Naive thymus-derived CD4-positive, alpha-beta T cell (primary cell): ENCODE measurements around the gene SMARCC2. TPM values are rescaled to one million over a fixed set of nuclear protein-coding genes. Genes with fewer than 3 reads are reported as not detected.

Experiments used
- ATAC-seq: fragments of 150-1000 bp; cut with Tn5 transposase; 2 replicates; pipeline ENCODE4 v1.10.0; 2021; ENCODE audit warnings: mild to moderate bottlenecking, moderate library complexity
- CTCF ChIA-PET: fragments of 350-600 bp; sonication (Branson Sonifier 250); formaldehyde crosslinking; loops from one replicate; lab custom pipeline; 2021; ENCODE audit warnings: antibody characterized with exemption; lab: Charles Lee
- POLR2A ChIA-PET: fragments of 350-600 bp; sonication (Branson Sonifier 250); formaldehyde crosslinking; loops from one replicate; lab custom pipeline; 2021; ENCODE audit warnings: antibody characterized with exemption, inconsistent platforms; lab: Charles Lee
- DNase-seq, 9 donors: peaks; one replicate each; pipeline versions ENCODE4 v3.0.0 to v3.0.0-alpha.2; 2020 to 2022; ENCODE audit warnings: mixed read lengths in 1 of 9
- H3K27ac ChIP-seq: one replicate; pipeline ENCODE4 v1.7.0; 2013; ENCODE audit warnings: mild to moderate bottlenecking, low read depth, low read length, moderate library complexity
- H3K27me3 ChIP-seq, 2 donors: one replicate each; pipeline ENCODE4 v1.7.0; 2013; ENCODE audit warnings: low read length in 2 of 2, mild to moderate bottlenecking in 2 of 2, moderate library complexity in 2 of 2; ENCODE audit not compliant: control insufficient read depth in 2 of 2, insufficient read depth in 2 of 2
- H3K36me3 ChIP-seq, 3 experiments: 1 replicate in 2 of 3; 2 replicates in 1 of 3; pipeline ENCODE4 v1.7.0; 2013; ENCODE audit warnings: low read length in 3 of 3, mild to moderate bottlenecking in 3 of 3, moderate library complexity in 1 of 3; ENCODE audit not compliant: insufficient read depth in 3 of 3, control insufficient read depth in 2 of 3
- H3K4me1 ChIP-seq, 2 donors: one replicate each; pipeline ENCODE4 v1.7.0; 2013; ENCODE audit warnings: low read length in 2 of 2, mild to moderate bottlenecking in 2 of 2, moderate library complexity in 1 of 2; ENCODE audit not compliant: control insufficient read depth in 2 of 2, insufficient read depth in 2 of 2
- H3K4me3 ChIP-seq: 2 replicates; pipeline ENCODE4 v1.7.0; 2013; ENCODE audit warnings: mild to moderate bottlenecking, low read length
- H3K9me3 ChIP-seq, 3 experiments: 1 replicate in 2 of 3; 2 replicates in 1 of 3; pipeline ENCODE4 v1.7.0; 2013; ENCODE audit warnings: low read length in 3 of 3; ENCODE audit not compliant: control insufficient read depth in 2 of 3
- H3K27ac Mint-ChIP-seq, 9 donors: one replicate each; pipeline ENCODE4 v1.8.0; 2020 to 2022; ENCODE audit warnings: mixed read lengths in 9 of 9, mild to moderate bottlenecking in 8 of 9, moderate library complexity in 5 of 9, inconsistent platforms in 2 of 9
- H3K27me3 Mint-ChIP-seq, 5 donors: one replicate each; pipeline ENCODE4 v1.8.0; 2021 to 2022; ENCODE audit warnings: mixed read lengths in 5 of 5, mild to moderate bottlenecking in 1 of 5
- H3K36me3 Mint-ChIP-seq, 5 donors: one replicate each; pipeline ENCODE4 v1.8.0; 2020 to 2022; ENCODE audit warnings: mixed read lengths in 5 of 5, mild to moderate bottlenecking in 3 of 5, inconsistent platforms in 1 of 5
- H3K4me1 Mint-ChIP-seq, 7 donors: one replicate each; pipeline ENCODE4 v1.8.0; 2020 to 2022; ENCODE audit warnings: mixed read lengths in 7 of 7, mild to moderate bottlenecking in 3 of 7, inconsistent platforms in 1 of 7
- H3K4me3 Mint-ChIP-seq, 10 donors: one replicate each; pipeline ENCODE4 v1.8.0; 2020 to 2022; ENCODE audit warnings: mild to moderate bottlenecking in 10 of 10, mixed read lengths in 10 of 10, moderate library complexity in 6 of 10, inconsistent platforms in 2 of 10
- H3K9me3 Mint-ChIP-seq, 11 donors: one replicate each; pipeline ENCODE4 v1.8.0; 2020 to 2022; ENCODE audit warnings: mixed read lengths in 11 of 11, mild to moderate bottlenecking in 4 of 11, inconsistent platforms in 1 of 11, moderate library complexity in 1 of 11
- intact Hi-C, 2 donors: fragments of 100-400 bp; cut with micrococcal nuclease; formaldehyde crosslinking; loops; one replicate each; pipeline ENCODE4 v1.15.1; 2023
- polyA plus RNA-seq, 2 donors: library from polyadenylated mRNA; unstranded; fragments of 300-500 nt; fragmentation: Illumina TruSeq; gene quantifications; one replicate each; pipeline ENCODE4 v1.2.3, GENCODE V29; 2021
- total RNA-seq, 6 experiments: library from RNA in 5 of 6; stranded (reverse) in 5 of 6; gene quantifications; 1 replicate in 5 of 6; 2 replicates in 1 of 6; pipeline ENCODE4 v1.2.3 and lab custom pipeline; 2021 to 2026

Gene SMARCC2
- total RNA-seq (100 to 1,000 TPM; 118 to 187 (median 149) TPM), polyA plus RNA-seq (10 to 100 TPM; 64.6 to 88.9 TPM), total RNA-seq (lab: John Stamatoyannopoulos, UW) (165 reads per million, percentile 91 among the genes with 10 or more reads in this experiment)

DNA sequence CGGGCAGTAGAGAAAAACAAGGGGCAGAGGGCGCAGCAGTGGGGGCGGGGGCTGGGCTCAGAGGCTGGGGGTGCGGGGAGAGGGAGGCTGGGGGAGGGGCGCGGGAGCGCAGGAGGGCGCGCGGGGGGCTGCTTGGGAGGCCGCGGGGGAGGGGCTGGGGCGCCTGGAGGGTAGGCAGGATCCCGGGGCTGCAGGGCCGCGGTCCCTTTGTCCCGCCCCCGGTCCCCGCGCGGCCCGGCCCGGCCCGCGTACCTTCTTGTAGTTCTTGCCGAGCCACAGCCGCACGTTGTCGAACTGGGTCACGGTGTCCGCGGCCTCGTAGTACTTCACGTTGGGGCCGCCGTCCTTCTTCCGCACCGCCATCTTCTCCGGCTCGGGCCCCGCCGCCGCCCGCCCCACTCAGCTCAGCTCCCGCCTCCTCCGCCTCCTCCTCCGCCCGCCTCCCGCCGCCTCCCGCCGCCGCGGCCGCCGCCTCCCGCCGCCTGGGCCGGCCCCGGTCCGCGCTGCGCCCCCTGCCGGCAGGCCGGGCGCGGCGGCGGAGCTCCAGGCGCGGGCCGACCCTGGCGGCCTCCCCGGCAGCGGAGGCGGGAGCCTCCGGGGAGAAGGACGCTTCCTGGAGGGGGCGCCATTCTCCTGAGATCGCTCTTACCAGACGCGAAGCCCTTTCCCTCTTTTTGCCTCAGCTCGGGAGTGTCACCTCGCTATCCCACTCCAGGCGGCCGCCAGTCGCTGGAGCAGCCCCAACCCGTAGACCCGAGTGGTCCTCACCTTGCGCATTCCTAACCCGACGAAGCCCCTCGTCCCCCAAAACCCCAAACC is at the start of gene SMARCC2:
Gene SMARCC2, minus strand, starts transcription at position 385 of the 819 bp plus-strand sequence. Its CDS starts 22 bp downstream, at position 363.
- intact Hi-C loops = loop anchor here (1.0 to 10.0 kb wide), 11 partner anchors 31 to 455 kb away; partner anchors contain the start of genes MYL6 (in 2 of the 2), ZC3H10 (in 2 of the 2), CS (in 1 of the 2) and NABP2 (in 1 of the 2)
- Histone ChIP-seq H3K9me3 (no peaks in the 10 kb centered on the region), H3K4me1 (peaks cover 9 to 19% of the 10 kb centered on the region in 2 donors), H3K27me3 (no peaks in the 10 kb centered on the region), H3K4me3 (peak within 1 kb of the TSS; percentile 91), H3K27ac (peak within 1 kb of the TSS; percentile 92), H3K36me3 (peaks cover under 1 to 22% (median 11%) of the 10 kb centered on the region in 3 experiments)
- peak; percentile 78 to 93 (median 82) for DNase-seq
- ChIA-PET CTCF (interaction anchor here (0.6 to 8.1 kb wide), 23 partner anchors 14 to 451 kb away, joined by 3 to 193 read pairs (median 5); partner anchors contain the start of genes ANKRD52, COQ10A, ESYT1 and MYL6B), POLR2A (interaction anchor here (0.6 to 12.4 kb wide), 40 partner anchors 9 to 899 kb away, joined by 3 to 192 read pairs (median 5); partner anchors contain the start of genes ANKRD52, CNPY2, ESYT1 and MYL6)
- peak within 1 kb of the TSS; percentile 76 to 98 (median 95) for H3K4me3 Mint-ChIP-seq
- ATAC-seq = peak; percentile 93
- peaks cover 0 to 8% (median 0%) of the 10 kb centered on the region in 11 donors for H3K9me3 Mint-ChIP-seq
- H3K36me3 Mint-ChIP-seq = peaks cover 0 to 17% (median 6%) of the 10 kb centered on the region in 5 donors
- H3K4me1 Mint-ChIP-seq = peaks cover 37 to 55% (median 49%) of the 10 kb centered on the region in 7 donors
- peaks cover 0 to 4% (median 0%) of the 10 kb centered on the region in 5 donors for H3K27me3 Mint-ChIP-seq
- H3K27ac Mint-ChIP-seq = peak within 1 kb of the TSS; percentile 93 to 99 (median 98)

DNA sequence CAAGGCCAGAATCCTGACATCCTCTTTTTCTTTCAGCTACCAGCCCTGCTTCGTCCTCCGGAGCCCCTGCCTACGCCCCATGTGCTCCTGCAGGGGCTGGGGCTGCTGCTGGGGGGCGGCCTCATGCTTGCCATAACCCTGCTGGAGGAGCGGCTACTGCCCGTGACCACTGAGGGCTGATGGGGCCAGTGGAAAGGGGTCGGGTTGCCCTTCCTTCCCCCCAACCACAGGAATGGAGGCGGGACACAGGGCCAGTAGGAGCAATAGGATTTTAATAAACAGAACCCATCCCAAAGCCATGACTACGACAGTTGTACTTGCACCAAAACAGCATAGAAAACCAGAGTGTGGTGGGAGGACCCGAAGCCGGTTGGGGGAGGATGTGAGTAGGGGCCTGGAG is 48.3 kb upstream of the SMARCC2 start:
- intact Hi-C loops = no loop called here
- peak overlapping the region in 1 of 9 donors; percentile 43 for H3K27ac Mint-ChIP-seq
- H3K4me1 Mint-ChIP-seq = peaks cover 0 to 1% (median 0%) of the 10 kb centered on the region in 7 donors
- H3K36me3 Mint-ChIP-seq = peaks cover 0 to 17% (median 4%) of the 10 kb centered on the region in 5 donors
- no peak overlapping the region for H3K4me3 ChIP-seq
- H3K4me1 ChIP-seq = no peaks in the 10 kb centered on the region
- ATAC-seq = no peak
- DNase-seq = no peak
- ChIA-PET POLR2A (no interaction called here), CTCF (interaction anchor here (1.4 kb wide), 1 partner anchor 21 kb away, joined by 3 read pairs; the partner anchor contains the start of gene ANKRD52)
- no peaks in the 10 kb centered on the region for H3K27me3 ChIP-seq
- no peak overlapping the region for H3K27ac ChIP-seq
- H3K9me3 Mint-ChIP-seq = no peaks in the 10 kb centered on the region
- no peak overlapping the region for H3K4me3 Mint-ChIP-seq
- peaks cover 0 to 49% (median 13%) of the 10 kb centered on the region in 3 experiments for H3K36me3 ChIP-seq
- no peaks in the 10 kb centered on the region for H3K27me3 Mint-ChIP-seq
- H3K9me3 ChIP-seq = no peaks in the 10 kb centered on the region

DNA sequence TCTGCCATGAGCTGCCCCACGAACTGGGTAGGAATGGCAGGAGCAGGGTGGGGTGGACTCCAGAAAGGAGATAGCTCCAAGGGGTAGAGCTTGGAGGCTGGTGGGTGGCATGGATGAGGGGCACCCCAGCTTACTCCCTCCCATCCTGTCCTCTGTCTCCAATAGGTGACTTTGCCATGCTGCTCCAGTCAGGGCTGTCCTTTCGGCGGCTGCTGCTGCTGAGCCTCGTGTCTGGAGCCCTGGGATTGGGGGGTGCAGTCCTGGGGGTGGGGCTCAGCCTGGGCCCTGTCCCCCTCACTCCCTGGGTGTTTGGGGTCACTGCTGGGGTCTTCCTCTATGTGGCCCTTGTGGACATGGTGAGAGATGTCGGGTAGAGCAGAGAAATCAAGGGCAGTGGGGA is 47.7 kb upstream of the SMARCC2 start:
- no peaks in the 10 kb centered on the region for H3K27me3 ChIP-seq
- intact Hi-C loops = no loop called here
- no peaks in the 10 kb centered on the region for H3K27me3 Mint-ChIP-seq
- ATAC-seq (no peak), DNase-seq (no peak)
- H3K4me1 ChIP-seq = no peaks in the 10 kb centered on the region
- ChIA-PET POLR2A (interaction anchor here (1.0 kb wide), 2 partner anchors 16 to 21 kb away, joined by 3 read pairs; partner anchors contain the start of gene ANKRD52), CTCF (interaction anchor here (1.4 kb wide), 1 partner anchor 21 kb away, joined by 3 read pairs; the partner anchor contains the start of gene ANKRD52)
- H3K27ac ChIP-seq = no peak overlapping the region
- no peak overlapping the region for H3K4me3 ChIP-seq
- no peak overlapping the region for H3K27ac Mint-ChIP-seq
- H3K36me3 Mint-ChIP-seq = peaks cover 0 to 15% (median under 1%) of the 10 kb centered on the region in 5 donors
- H3K4me3 Mint-ChIP-seq = no peak overlapping the region
- no peaks in the 10 kb centered on the region for H3K9me3 ChIP-seq
- no peaks in the 10 kb centered on the region for H3K4me1 Mint-ChIP-seq
- no peaks in the 10 kb centered on the region for H3K9me3 Mint-ChIP-seq
- H3K36me3 ChIP-seq = peaks cover 0 to 44% (median 8%) of the 10 kb centered on the region in 3 experiments

DNA sequence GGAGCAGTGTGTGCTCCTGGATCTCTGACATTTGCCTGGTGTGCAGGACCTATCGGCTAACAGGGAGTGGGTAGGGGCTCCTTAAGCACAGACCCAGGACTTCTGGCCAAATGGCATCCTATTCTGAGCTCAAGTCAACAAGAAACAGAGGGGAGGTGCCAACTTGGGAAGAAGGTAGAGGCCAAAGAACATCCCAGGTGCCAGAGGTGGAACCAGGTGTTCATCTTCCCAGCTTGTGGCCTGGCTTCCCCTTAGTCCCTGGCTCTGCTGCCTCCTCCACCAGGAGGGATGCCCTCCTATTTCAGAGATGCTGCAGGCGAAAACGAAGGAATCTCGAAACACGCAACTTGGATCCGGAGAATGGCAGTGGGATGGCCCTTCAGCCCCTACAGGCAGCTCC is 46.8 kb upstream of the SMARCC2 start:
- no peaks in the 10 kb centered on the region for H3K9me3 ChIP-seq
- POLR2A ChIA-PET = interaction anchor here (1.0 to 1.3 kb wide), 3 partner anchors 14 to 22 kb away, joined by 3 to 4 read pairs (median 3); partner anchors contain the start of genes ANKRD52 and RNF41
- Mint-ChIP-seq H3K4me1 (no peaks in the 10 kb centered on the region), H3K36me3 (peaks cover 0 to 6% (median 0%) of the 10 kb centered on the region in 5 donors), H3K27me3 (no peaks in the 10 kb centered on the region), H3K27ac (no peak overlapping the region), H3K9me3 (no peaks in the 10 kb centered on the region), H3K4me3 (no peak overlapping the region)
- H3K4me1 ChIP-seq = no peaks in the 10 kb centered on the region
- peaks cover 0 to 35% (median under 1%) of the 10 kb centered on the region in 3 experiments for H3K36me3 ChIP-seq
- no peak overlapping the region for H3K4me3 ChIP-seq
- no peaks in the 10 kb centered on the region for H3K27me3 ChIP-seq
- no peak overlapping the region for H3K27ac ChIP-seq
- CTCF ChIA-PET = interaction anchor here (1.4 kb wide), 1 partner anchor 22 kb away, joined by 3 read pairs; the partner anchor contains the start of gene ANKRD52
- intact Hi-C loops = no loop called here
- ATAC-seq = no peak
- no peak for DNase-seq

DNA sequence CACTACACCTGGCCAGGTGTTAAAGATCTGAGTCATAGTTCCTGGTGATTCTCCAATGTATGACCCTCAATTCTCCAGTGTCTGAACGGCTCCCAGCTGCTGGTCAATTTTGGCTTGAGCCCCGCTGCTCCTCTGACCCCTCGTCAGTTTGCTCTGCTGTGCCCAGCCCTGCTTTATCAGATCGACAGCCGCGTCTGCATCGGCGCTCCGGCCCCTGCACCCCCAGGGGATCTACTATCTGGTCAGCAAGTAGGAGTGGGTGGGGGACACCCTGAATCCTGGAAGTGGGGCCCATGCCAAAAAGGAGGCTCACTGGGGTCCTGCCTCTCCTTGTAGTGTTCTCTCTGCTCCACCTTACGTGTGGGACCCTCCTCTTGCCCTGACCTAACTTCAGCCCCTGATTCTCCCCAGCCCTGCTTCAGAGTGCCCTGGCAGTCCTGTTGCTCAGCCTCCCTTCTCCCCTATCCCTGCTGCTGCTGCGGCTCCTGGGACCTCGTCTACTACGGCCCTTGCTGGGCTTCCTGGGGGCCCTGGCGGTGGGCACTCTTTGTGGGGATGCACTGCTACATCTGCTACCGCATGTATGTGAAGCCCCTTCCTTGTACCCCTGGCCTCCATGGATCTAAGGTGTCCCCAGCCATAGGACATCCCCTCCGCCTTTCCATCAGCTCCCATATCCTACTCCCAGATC is 45.6 kb upstream of the SMARCC2 start:
- Histone ChIP-seq H3K27me3 (no peaks in the 10 kb centered on the region), H3K27ac (no peak overlapping the region), H3K9me3 (no peaks in the 10 kb centered on the region), H3K36me3 (peaks cover 0 to 23% (median 0%) of the 10 kb centered on the region in 3 experiments), H3K4me1 (no peaks in the 10 kb centered on the region), H3K4me3 (no peak overlapping the region)
- Mint-ChIP-seq H3K4me1 (no peaks in the 10 kb centered on the region), H3K36me3 (no peaks in the 10 kb centered on the region), H3K4me3 (no peak overlapping the region), H3K27ac (peak overlapping the region in 1 of 9 donors; percentile 28), H3K27me3 (no peaks in the 10 kb centered on the region), H3K9me3 (no peaks in the 10 kb centered on the region)
- CTCF ChIA-PET = no interaction called here
- ATAC-seq = no peak
- POLR2A ChIA-PET = interaction anchor here (1.3 kb wide), 1 partner anchor 13 kb away, joined by 4 read pairs; the partner anchor contains the start of gene RNF41
- no peak for DNase-seq
- intact Hi-C loops = no loop called here

DNA sequence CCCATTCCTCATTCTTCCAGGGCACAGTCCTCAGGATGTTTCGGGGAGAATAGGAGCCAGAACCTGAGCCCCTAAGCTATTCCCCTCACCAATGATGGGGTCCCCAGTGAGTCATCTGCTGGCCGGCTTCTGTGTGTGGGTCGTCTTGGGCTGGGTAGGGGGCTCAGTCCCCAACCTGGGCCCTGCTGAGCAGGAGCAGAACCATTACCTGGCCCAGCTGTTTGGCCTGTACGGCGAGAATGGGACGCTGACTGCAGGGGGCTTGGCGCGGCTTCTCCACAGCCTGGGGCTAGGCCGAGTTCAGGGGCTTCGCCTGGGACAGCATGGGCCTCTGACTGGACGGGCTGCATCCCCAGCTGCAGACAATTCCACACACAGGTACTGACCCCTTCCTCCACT is 41.9 kb upstream of the SMARCC2 start:
- no peaks in the 10 kb centered on the region for H3K27me3 ChIP-seq
- H3K4me3 ChIP-seq = no peak overlapping the region
- no peak for ATAC-seq
- H3K27ac ChIP-seq = no peak overlapping the region
- ChIA-PET CTCF (interaction anchor here (0.7 to 1.6 kb wide), 3 partner anchors 9 to 292 kb away, joined by 3 to 7 read pairs (median 6); partner anchors contain the start of gene RNF41), POLR2A (interaction anchor here (0.7 to 1.0 kb wide), 2 partner anchors 9 to 129 kb away, joined by 3 read pairs; partner anchors contain the start of genes RNF41 and STAT2)
- Mint-ChIP-seq H3K36me3 (peaks cover 0 to 2% (median 0%) of the 10 kb centered on the region in 5 donors), H3K4me1 (peaks cover 0 to 2% (median 0%) of the 10 kb centered on the region in 7 donors), H3K4me3 (no peak overlapping the region), H3K27me3 (no peaks in the 10 kb centered on the region), H3K27ac (peak overlapping the region in 1 of 9 donors; percentile 52), H3K9me3 (no peaks in the 10 kb centered on the region)
- no peaks in the 10 kb centered on the region for H3K4me1 ChIP-seq
- DNase-seq = no peak
- H3K36me3 ChIP-seq = no peaks in the 10 kb centered on the region
- intact Hi-C loops = no loop called here
- H3K9me3 ChIP-seq = no peaks in the 10 kb centered on the region
